Measurements from ENCODE around the gene ZNF580. TPM values are rescaled to one million over a fixed set of nuclear protein-coding genes. Genes with fewer than 3 reads are reported as not detected.

ZNF580 gene
- total RNA-seq, 4 donors from 2014 or later: 8.8 to 19.1 (median 12.9) TPM

DNA sequence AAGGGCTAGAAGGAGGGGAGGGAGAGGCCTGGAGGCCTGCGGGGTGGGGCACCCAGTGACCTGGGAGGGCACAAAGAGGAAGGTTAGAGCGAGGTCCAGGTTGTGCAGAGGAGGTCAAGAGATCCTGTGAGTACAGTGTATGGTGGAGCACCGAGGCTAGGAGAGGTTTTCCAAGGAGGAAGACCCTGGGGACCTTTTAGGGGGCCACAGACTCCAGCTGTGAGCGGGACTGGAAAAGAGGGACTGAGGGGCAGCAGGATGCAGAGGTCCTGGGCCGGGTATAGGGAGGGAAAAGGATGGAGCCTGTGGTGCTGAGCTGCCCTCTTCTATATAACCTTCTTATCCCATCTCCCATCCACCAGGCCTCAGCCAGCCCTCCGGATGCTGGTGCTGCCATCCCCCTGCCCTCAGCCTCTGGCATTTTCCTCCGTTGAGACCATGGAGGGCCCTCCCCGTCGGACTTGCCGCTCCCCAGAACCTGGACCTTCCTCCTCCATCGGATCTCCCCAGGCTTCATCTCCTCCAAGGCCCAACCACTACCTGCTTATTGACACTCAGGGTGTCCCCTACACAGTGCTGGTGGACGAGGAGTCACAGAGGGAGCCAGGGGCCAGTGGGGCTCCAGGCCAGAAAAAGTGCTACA, 3.5 kb downstream of the ZNF580 start:
- TF ChIP-seq POLR2A (IDR thresholded peaks at IDR 0.05): no peak
- TF ChIP-seq, protein P1, sequence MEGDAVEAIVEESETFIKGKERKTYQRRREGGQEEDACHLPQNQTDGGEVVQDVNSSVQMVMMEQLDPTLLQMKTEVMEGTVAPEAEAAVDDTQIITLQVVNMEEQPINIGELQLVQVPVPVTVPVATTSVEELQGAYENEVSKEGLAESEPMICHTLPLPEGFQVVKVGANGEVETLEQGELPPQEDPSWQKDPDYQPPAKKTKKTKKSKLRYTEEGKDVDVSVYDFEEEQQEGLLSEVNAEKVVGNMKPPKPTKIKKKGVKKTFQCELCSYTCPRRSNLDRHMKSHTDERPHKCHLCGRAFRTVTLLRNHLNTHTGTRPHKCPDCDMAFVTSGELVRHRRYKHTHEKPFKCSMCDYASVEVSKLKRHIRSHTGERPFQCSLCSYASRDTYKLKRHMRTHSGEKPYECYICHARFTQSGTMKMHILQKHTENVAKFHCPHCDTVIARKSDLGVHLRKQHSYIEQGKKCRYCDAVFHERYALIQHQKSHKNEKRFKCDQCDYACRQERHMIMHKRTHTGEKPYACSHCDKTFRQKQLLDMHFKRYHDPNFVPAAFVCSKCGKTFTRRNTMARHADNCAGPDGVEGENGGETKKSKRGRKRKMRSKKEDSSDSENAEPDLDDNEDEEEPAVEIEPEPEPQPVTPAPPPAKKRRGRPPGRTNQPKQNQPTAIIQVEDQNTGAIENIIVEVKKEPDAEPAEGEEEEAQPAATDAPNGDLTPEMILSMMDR (IDR thresholded peaks at IDR 0.05): no peak
- Histone ChIP-seq H3K9me3 (no peaks in the 10 kb centered on the region), H3K27me3 (no peaks in the 10 kb centered on the region), H3K4me1 (peaks cover 59 to 90% (median 60%) of the 10 kb centered on the region in 3 donors), H3K27ac (peak overlapping the region; percentile 93 to 98 (median 96)), H3K36me3 (peaks cover 0 to 18% (median 5%) of the 10 kb centered on the region in 3 donors), H3K4me3 (peak overlapping the region; percentile 93 to 96 (median 95))
- DNase-seq: no peak
- WGBS, 2 donors: 39 to 42% methylated on average over 11 to 12 of the region's 12 CpGs
- intact Hi-C loops (cut with DNase I): no loop called here

GRCh38 chr19:55644842-55645511, 4.2 kb downstream of the ZNF580 start:
- TF ChIP-seq, protein P1 (IDR thresholded peaks at IDR 0.05): no peak
- no peak for TF ChIP-seq POLR2A (IDR thresholded peaks at IDR 0.05)
- WGBS, 2 donors: 68 to 85% methylated on average over 3 to 8 of the region's 28 CpGs
- Histone ChIP-seq H3K27ac (peak overlapping the region in 2 of 4 donors; percentile 93 to 98), H3K36me3 (peaks cover 0 to 18% (median 5%) of the 10 kb centered on the region in 3 donors), H3K4me1 (peaks cover 54 to 90% (median 58%) of the 10 kb centered on the region in 3 donors), H3K9me3 (no peaks in the 10 kb centered on the region), H3K27me3 (no peaks in the 10 kb centered on the region), H3K4me3 (peak overlapping the region in 1 of 4 donors; percentile 95)
- intact Hi-C loops (cut with DNase I): no loop called here
- DNase-seq: no peak

GRCh38 chr19:55645512-55645881, 4.7 kb downstream of the ZNF580 start:
- DNase-seq: no peak
- 56 to 70% methylated on average over 3 to 5 of the region's 5 CpGs for WGBS, 2 donors
- Histone ChIP-seq H3K27ac (no peak overlapping the region), H3K27me3 (no peaks in the 10 kb centered on the region), H3K4me1 (peaks cover 49 to 87% (median 52%) of the 10 kb centered on the region in 3 donors), H3K4me3 (no peak overlapping the region), H3K9me3 (no peaks in the 10 kb centered on the region), H3K36me3 (peaks cover 0 to 21% (median 5%) of the 10 kb centered on the region in 3 donors)
- no peak for TF ChIP-seq POLR2A (IDR thresholded peaks at IDR 0.05)
- TF ChIP-seq, protein P1 (IDR thresholded peaks at IDR 0.05): no peak
- intact Hi-C loops (cut with DNase I): no loop called here

GRCh38 chr19:55646889-55647731, 6.3 kb downstream of the ZNF580 start:
- WGBS, 2 donors: 28 to 39% methylated on average over 13 of the region's 14 CpGs
- Histone ChIP-seq H3K9me3 (no peaks in the 10 kb centered on the region), H3K27me3 (no peaks in the 10 kb centered on the region), H3K27ac (peak overlapping the region; percentile 77 to 91 (median 84)), H3K36me3 (peaks cover 0 to 37% (median 5%) of the 10 kb centered on the region in 3 donors), H3K4me1 (peaks cover 38 to 75% (median 42%) of the 10 kb centered on the region in 3 donors), H3K4me3 (peak overlapping the region; percentile 61 to 97 (median 90))
- no peak for DNase-seq
- intact Hi-C loops (cut with DNase I): no loop called here
- TF ChIP-seq POLR2A (IDR thresholded peaks at IDR 0.05): no peak
- TF ChIP-seq, protein P1 (IDR thresholded peaks at IDR 0.05): no peak

Measured in esophagus squamous epithelium (tissue), 5 donors.